Immature natural killer cell (primary cell): Measurements from ENCODE around the gene SLC4A2. TPM values are rescaled to one million over a fixed set of nuclear protein-coding genes. Genes with fewer than 3 reads are reported as not detected.

Source experiments
- DNase-seq, 3 donors: peaks; one replicate each; pipeline ENCODE4 v3.0.0; 2022; ENCODE audit warnings: mixed read lengths in 1 of 3
- H3K27ac Mint-ChIP-seq, 6 donors: one replicate each; pipeline ENCODE4 v1.8.0; 2020; ENCODE audit warnings: mixed read lengths in 6 of 6, mild to moderate bottlenecking in 5 of 6, inconsistent platforms in 4 of 6, moderate library complexity in 3 of 6
- H3K27me3 Mint-ChIP-seq, 3 donors: one replicate each; pipeline ENCODE4 v1.8.0; 2020 to 2021; ENCODE audit warnings: low read depth in 3 of 3, mild to moderate bottlenecking in 3 of 3, mixed read lengths in 3 of 3, moderate library complexity in 3 of 3, inconsistent platforms in 1 of 3
- H3K36me3 Mint-ChIP-seq, 3 donors: one replicate each; pipeline ENCODE4 v1.8.0; 2020; ENCODE audit warnings: mixed read lengths in 3 of 3, inconsistent platforms in 2 of 3, mild to moderate bottlenecking in 2 of 3
- H3K4me1 Mint-ChIP-seq, 2 donors: one replicate each; pipeline ENCODE4 v1.8.0; 2020; ENCODE audit warnings: inconsistent platforms in 2 of 2, mild to moderate bottlenecking in 2 of 2, mixed read lengths in 2 of 2, moderate library complexity in 1 of 2
- H3K4me3 Mint-ChIP-seq, 5 donors: one replicate each; pipeline ENCODE4 v1.8.0; 2020; ENCODE audit warnings: mild to moderate bottlenecking in 5 of 5, mixed read lengths in 5 of 5, inconsistent platforms in 3 of 5, moderate library complexity in 3 of 5
- H3K9me3 Mint-ChIP-seq, 6 donors: one replicate each; pipeline ENCODE4 v1.8.0; 2020; ENCODE audit warnings: mild to moderate bottlenecking in 6 of 6, mixed read lengths in 6 of 6, inconsistent platforms in 4 of 6, moderate library complexity in 3 of 6
- polyA plus RNA-seq, 3 donors: library from polyadenylated mRNA; unstranded; fragments of 300-500 nt; fragmentation: Illumina TruSeq; gene quantifications; one replicate each; pipeline ENCODE4 v1.2.3, GENCODE V29; 2021

Gene SLC4A2
- polyA plus RNA-seq, 3 donors from 2014 or later, result 6.7 to 19.8 (median 10.9) TPM

DNA sequence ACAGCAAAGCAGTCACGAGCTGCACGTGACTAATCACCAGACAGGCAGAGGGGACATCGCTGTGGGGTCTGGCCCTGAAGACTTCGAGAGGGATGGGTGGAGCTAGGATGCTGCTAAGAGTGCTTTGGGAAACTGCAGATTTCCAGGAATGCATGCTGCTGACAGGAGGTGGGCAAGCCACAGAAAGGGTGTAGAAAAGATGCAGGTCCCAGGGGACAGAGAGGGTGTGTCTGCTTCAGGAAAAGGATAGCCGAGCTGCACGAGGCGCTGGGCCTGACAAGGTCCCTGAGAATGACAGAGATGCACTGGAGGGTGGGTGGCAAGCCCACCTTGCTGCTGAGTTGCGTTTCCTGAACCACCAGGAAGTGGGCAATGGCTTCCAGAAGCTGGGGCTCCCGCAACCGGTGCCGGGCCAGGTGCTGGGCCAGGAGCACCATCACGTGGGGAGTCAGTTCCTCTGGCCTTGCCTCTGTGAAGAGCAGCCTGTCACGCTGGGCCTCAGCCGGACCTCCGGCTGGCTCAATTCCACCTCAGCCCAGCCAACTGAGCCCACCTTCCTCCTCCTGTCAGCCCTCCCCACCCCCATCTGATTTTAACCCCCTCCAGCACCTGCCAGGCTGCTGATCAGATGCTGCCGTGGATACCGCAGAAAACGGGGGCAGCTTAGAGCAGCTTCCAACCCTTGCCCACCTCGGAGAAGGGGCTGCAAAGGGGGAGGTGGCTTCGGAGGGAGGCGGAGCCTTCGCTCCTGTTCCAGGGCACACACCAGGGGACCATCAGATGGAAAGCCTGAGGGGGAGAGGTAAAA, 19.0 kb downstream of the SLC4A2 start:
- Mint-ChIP-seq H3K27ac (peak overlapping the region in 5 of 6 donors; percentile 40 to 88 (median 64)), H3K4me3 (peak overlapping the region; percentile 76 to 85 (median 82)), H3K4me1 (peaks cover 24 to 27% of the 10 kb centered on the region in 2 donors), H3K27me3 (peaks cover 0 to 7% (median 2%) of the 10 kb centered on the region in 3 donors), H3K36me3 (peaks cover 0 to 4% (median 0%) of the 10 kb centered on the region in 3 donors), H3K9me3 (no peaks in the 10 kb centered on the region)
- no peak for DNase-seq

DNA sequence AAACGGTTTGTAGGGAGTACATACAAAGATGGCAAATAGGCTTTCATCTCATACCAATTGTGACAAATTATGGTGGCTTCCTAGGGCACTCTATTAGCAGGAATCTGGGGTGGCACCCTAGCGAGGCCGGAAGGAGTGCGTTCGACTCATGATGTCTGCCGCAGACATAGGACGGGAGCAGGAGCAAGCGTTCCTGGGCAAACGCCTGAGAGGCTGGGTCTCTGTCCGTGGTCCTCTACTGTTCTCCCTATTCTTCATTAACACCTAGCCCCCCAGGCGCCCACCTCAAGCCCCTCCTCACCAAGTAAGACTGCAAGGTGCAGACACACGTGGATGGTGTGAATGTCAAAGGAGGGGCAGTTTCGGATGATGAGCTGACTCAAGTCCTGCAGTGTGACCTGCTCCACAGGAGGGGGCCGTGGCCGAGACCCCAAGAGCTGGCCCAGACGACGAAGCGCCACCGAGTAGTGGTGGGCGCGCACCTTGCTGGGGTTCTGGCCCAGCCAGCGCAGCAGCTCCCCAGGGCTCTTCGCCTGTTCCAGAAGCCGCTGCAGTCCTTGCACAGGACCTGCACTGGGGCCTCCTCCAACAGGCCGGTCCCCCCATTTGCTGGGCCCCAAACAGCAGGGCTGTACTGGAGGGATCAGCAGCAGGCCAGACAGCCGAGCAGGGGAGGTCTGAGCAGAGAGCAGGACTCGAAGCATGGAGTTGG, 20.0 kb downstream of the SLC4A2 start:
- Mint-ChIP-seq H3K4me3 (peak overlapping the region; percentile 82 to 88 (median 85)), H3K4me1 (peaks cover 29 to 35% of the 10 kb centered on the region in 2 donors)

DNA sequence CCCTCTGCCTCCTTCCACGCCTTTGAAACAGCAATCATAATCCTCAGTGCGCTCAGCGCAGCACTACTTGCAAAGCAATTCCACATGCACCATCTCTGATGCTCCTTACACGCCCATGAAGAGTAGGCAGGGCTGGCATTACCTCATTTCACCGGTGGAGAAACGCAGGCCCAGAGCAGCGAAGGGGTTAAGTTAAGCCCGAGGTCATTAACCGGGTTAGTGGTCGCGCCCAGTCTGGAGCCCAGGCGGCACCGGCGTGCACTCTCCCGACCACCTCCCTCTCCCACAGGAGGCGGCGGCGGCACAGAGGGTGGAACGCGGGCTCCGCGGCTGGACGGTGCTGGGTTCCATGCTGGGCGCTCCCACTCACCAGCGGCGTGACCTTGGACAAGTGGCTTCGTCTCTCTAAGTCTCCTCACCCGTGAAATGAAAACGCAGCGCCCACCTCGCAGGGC, 20.7 kb downstream of the SLC4A2 start:
- no peaks in the 10 kb centered on the region for H3K9me3 Mint-ChIP-seq
- peaks cover 33 to 39% of the 10 kb centered on the region in 2 donors for H3K4me1 Mint-ChIP-seq
- peak overlapping the region; percentile 82 to 88 (median 85) for H3K4me3 Mint-ChIP-seq
- H3K27me3 Mint-ChIP-seq, result peaks cover 0 to 14% (median 2%) of the 10 kb centered on the region in 3 donors
- DNase-seq, result no peak
- peak overlapping the region; percentile 53 to 84 (median 78) for H3K27ac Mint-ChIP-seq
- peaks cover 0 to 4% (median 0%) of the 10 kb centered on the region in 3 donors for H3K36me3 Mint-ChIP-seq

More for the DNA sequence above, 20.0 kb downstream of the SLC4A2 start:
- peak overlapping the region; percentile 23 to 88 (median 80) for H3K27ac Mint-ChIP-seq
- H3K9me3 Mint-ChIP-seq, result no peaks in the 10 kb centered on the region
- no peak for DNase-seq
- peaks cover 0 to 4% (median 0%) of the 10 kb centered on the region in 3 donors for H3K36me3 Mint-ChIP-seq
- H3K27me3 Mint-ChIP-seq, result peaks cover 0 to 11% (median 2%) of the 10 kb centered on the region in 3 donors

DNA sequence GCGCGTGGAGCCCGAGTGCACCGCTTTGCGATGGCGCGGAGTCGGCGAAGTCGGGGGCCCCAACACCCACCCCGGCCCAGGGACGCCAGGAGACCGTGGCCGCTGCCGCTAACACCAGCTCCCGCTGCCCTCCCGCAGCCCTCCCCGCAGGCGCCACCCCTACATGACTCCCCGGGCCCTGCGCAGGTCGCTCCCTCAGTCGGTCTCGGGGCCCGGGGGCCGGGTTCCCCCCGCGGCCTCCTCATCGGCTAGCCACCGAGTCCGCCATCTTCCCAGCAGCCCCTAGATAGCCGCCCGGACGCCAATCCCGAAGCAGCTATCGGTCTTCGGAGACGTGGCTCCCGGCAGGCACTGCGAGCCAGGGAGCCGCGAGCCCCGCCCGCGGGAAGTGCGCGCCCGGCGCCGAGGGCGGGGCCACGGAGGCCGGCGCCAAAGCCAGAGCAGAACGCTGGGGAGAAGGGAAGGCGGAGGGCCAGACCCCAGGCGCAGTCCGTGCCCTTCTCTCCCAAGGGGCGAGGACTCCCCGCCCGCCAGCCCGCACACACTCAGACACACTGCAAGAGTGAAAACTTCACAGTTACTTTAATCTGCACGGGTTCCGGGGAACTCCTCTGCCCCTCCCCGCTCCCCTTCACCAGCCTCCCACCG, 21.3 kb downstream of the SLC4A2 start, which contains the start of gene FASTK:
Gene FASTK, minus strand, starts transcription at position 288 of the 648 bp plus-strand sequence. Its CDS starts 43 bp downstream, at position 245.
- peak within 1 kb of the TSS; percentile 82 to 88 (median 85) for H3K4me3 Mint-ChIP-seq
- H3K4me1 Mint-ChIP-seq, result peaks cover 39 to 45% of the 10 kb centered on the region in 2 donors
- H3K9me3 Mint-ChIP-seq, result no peaks in the 10 kb centered on the region
- DNase-seq, result peak; percentile 88
- H3K36me3 Mint-ChIP-seq, result peaks cover 0 to 1% (median 0%) of the 10 kb centered on the region in 3 donors
- H3K27ac Mint-ChIP-seq, result peak within 1 kb of the TSS; percentile 53 to 84 (median 82)
- H3K27me3 Mint-ChIP-seq, result peaks cover 0 to 17% (median 2%) of the 10 kb centered on the region in 3 donors

DNA sequence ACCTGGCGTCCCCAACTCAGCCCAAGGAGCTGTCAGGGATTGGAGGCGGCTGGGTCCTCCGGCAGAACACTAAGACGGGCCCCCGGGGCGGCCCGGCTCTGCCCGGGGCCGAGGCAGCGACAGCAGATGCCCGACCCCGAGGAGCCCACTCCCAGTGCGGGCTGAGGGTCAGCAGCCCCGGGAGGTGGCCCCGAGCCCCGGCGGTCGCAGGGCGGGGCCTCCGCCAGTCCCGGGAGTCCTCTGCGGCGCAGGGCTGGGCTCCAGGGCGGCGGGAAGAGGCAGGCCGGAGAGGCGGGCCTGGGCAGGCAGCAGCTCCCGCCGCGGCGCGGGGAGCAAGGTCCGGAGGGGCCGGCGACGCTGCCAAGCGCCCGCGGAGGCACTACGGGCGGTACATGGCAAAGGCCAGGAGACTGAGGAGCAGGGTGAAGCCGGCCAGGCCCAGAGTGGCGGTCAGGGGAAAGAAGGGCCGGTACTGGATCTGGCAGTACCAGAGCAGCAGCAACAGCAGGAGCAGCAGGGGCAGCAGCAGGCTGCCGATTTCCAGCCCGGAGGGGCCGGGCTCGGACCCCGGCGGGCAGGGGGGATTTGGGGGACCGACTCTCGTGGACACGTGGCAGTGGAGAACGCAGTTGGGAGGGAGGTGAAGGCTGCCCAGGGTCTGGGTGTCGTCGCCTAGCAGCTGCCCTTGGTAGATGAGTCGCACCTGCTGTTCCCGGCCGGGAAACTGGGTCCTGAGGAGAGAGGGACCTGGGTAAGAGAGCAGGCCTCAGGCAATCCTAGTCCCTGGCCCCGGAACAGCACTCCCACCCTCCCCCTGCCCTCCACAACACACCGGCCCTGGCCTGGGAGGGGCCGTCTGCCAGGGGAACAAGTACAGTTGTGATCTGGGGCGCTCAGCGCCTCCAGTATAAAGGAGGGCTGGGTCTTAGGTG, 22.0 kb downstream of the SLC4A2 start:
- Mint-ChIP-seq H3K4me3 (peak overlapping the region; percentile 53 to 88 (median 83)), H3K27me3 (peaks cover 0 to 17% (median 2%) of the 10 kb centered on the region in 3 donors), H3K4me1 (peaks cover 42 to 47% of the 10 kb centered on the region in 2 donors), H3K27ac (peak overlapping the region in 5 of 6 donors; percentile 55 to 84 (median 81)), H3K9me3 (no peaks in the 10 kb centered on the region), H3K36me3 (no peaks in the 10 kb centered on the region)
- DNase-seq, result no peak

DNA sequence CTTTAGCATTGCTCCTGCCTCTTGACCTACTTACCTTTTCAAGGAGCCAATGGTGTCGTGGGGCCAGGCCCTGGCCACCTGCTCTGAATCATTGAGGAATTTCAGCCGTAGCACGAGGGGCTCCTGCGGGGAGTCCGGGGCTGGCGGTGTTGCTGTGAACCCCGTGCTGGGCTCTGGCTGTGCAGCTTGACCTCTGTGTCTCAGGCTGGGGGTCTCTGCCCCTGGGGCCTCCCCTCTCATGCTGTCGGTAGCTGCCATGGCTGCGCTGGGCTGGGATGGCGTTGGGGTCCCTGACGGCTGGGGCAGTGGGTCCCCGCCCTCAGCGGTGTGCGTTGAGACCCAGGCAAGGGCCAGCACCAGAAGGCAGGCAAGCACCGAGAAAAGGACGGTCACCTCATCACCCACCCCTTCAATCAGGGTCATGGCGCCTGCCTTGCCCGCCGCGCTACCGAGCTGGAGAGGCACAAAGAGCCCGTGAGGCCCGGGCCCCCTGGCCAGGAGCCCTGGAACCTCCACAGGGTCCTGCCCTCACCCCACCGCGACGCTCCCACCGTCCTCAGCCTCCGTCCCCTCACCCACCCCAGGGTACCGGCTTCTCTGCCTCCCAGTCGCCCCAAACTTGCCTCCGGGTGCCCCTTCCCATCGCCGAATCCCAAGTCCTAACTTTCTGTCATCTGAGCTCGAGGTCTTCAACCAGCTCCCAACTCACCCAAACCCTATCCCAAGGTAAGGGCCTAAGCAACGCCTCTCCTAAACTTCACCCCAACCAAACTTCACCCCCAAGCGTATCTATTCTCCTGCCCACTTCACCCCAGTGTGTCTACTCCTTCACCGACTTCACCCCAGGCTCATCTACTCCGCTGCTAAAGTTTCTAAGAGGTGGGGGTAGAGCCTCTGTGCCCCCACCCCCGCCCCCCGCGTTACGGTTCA, 23.0 kb downstream of the SLC4A2 start:
- Mint-ChIP-seq H3K27me3 (peaks cover 0 to 19% (median 4%) of the 10 kb centered on the region in 3 donors), H3K36me3 (no peaks in the 10 kb centered on the region), H3K27ac (peak overlapping the region; percentile 70 to 96 (median 93)), H3K4me1 (peaks cover 44 to 47% of the 10 kb centered on the region in 2 donors), H3K9me3 (no peaks in the 10 kb centered on the region), H3K4me3 (peak overlapping the region; percentile 81 to 92 (median 86))
- no peak for DNase-seq

DNA sequence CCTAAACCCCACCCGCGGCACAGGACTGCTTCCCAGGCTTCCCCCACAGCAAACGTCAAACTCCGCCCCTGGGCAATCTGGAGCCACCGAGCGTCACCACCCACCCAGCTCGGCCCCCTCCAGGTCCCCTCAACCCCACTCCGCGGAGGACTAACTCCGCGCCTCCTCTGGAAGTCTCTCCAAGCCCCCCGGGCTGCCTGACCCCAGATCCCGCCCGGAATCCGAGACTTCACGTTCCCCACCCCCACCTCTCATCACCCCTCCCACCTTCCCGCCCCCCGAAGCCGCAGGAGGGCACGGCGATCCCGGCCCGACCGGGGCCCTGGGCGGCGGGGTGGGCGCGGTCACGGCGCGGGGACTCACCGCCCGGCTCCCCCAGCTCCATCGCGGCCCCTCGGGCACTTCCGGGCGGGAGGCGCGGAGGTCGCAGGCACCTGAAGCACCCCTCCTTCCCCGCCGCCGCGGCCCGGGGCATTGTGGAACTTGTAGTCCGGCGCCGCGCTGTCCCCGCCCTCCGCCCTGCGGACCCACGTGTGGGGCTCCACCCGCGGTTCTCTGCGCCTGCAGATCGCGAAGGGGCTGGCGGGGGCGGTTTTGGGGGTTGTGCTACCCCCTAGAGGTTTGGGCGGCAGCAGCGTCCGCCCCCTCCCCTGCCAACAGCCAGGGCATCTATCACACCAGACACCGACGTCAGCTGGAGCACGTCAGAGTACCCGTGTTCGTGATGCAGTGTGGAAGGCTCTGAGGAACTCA, 23.9 kb downstream of the SLC4A2 start, which contains the start of gene TMUB1:
Gene TMUB1, minus strand, starts transcription at position 423 of the 753 bp plus-strand sequence. CDS start 930 bp downstream, outside the sequence.
- peak; percentile 89 to 90 (median 89) for DNase-seq
- Mint-ChIP-seq H3K27me3 (peaks cover 0 to 16% (median 8%) of the 10 kb centered on the region in 3 donors), H3K27ac (peak within 1 kb of the TSS; percentile 70 to 96 (median 96)), H3K4me3 (peak within 1 kb of the TSS; percentile 81 to 92 (median 86)), H3K36me3 (no peaks in the 10 kb centered on the region), H3K4me1 (peaks cover 46 to 49% of the 10 kb centered on the region in 2 donors), H3K9me3 (no peaks in the 10 kb centered on the region)

DNA sequence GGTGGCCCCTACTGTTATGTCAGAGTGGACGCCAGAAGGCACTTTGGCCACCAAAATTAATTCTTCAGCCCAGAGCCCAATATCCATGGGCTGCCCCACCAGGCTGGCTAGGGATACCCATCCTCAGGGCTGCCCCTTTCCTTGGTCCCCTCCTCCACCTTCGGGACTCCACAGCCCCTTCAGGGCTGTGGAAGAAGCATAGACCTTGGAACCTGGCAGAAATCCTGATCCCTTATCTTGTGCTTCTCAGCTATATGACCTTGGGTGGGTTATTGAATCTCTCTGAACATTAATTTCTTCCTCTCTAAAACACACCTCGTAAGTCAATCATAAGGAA, 24.4 kb downstream of the SLC4A2 start:
- no peak for DNase-seq
- peak overlapping the region in 5 of 6 donors; percentile 88 to 96 (median 92) for H3K27ac Mint-ChIP-seq
- peak overlapping the region; percentile 74 to 81 (median 81) for H3K4me3 Mint-ChIP-seq
- H3K36me3 Mint-ChIP-seq, result no peaks in the 10 kb centered on the region
- peaks cover 0 to 15% (median 8%) of the 10 kb centered on the region in 3 donors for H3K27me3 Mint-ChIP-seq
- H3K9me3 Mint-ChIP-seq, result no peaks in the 10 kb centered on the region
- H3K4me1 Mint-ChIP-seq, result peaks cover 49 to 51% of the 10 kb centered on the region in 2 donors

DNA sequence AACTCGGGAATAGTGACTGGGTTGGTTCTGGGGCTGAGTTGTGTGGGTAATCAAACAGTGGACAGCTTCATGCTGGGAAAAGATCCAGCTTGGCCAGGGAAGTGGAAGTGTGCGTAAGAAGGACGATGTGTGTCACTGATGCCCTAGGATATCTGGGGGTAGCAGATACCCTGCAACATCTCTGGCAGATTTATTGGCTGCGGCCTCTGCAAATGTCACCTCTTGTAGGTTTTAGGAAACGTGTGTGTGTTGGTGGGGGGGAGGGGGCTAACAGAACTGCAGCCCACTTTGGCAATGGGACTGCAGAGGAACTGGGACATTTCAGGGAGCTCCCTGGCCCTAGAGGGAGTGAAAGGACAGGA, 25.9 kb downstream of the SLC4A2 start:
- Mint-ChIP-seq H3K36me3 (no peaks in the 10 kb centered on the region), H3K4me3 (peak overlapping the region; percentile 76 to 89 (median 81)), H3K27me3 (peaks cover 2 to 13% (median 8%) of the 10 kb centered on the region in 3 donors), H3K9me3 (no peaks in the 10 kb centered on the region), H3K27ac (peak overlapping the region; percentile 49 to 96 (median 93)), H3K4me1 (peaks cover 48% of the 10 kb centered on the region in 2 donors)
- no peak for DNase-seq

DNA sequence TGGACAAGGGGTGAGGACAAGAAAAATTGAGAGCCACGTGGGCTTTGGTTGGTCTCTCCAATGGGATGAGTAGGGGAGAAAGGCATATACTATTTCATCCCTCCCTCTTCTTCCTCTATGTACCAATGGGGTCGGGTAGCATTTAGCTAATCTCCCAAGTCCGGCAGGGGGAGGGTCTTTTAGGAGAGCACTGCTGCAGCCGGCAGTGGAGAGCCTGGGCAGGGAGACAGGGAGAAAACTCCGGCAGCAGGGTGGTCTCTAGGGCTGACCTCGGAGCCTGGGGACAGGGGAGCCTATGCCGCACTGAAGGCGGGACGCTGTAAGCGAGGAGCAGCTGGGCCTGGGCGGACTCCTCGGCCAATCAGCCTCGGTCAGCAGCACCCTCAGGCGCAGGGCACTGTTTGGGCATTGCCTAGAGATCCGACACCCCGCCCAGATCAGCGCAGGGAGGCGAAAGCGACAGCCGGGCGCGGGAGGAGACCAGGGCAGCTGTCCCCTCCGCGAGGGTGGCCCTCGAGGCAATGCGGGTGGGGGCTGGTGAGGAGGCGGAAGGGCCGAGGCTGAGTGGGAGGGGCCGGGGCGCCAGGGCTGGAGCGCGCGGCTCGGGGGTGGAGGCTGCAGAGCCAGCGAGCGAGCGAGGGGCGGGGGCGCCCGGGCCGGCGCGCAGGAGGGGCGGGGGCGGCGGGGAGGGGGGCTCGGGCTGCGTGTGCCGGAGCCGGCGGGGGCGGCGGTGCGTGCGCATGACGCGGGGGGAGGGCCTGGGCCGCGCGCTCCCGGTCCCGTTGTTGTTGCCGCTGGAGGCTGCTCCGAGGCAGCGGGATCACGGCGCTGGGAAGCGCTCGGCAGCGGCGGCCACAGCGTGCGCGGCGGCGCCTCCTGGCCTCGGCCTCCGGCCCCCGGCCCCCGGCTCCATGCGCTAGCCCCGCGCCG, 26.6 kb downstream of the SLC4A2 start, which contains the start of gene AGAP3:
Gene AGAP3, plus strand, starts transcription at position 785 of the 930 bp plus-strand sequence. CDS start 267 bp downstream, outside the sequence.
- H3K9me3 Mint-ChIP-seq, result no peaks in the 10 kb centered on the region
- peak within 1 kb of the TSS; percentile 69 to 96 (median 94) for H3K27ac Mint-ChIP-seq
- H3K27me3 Mint-ChIP-seq, result peaks cover 3 to 16% (median 8%) of the 10 kb centered on the region in 3 donors
- H3K36me3 Mint-ChIP-seq, result no peaks in the 10 kb centered on the region
- H3K4me3 Mint-ChIP-seq, result peak within 1 kb of the TSS; percentile 88 to 95 (median 89)
- DNase-seq, result peak; percentile 64 to 67 (median 65)
- peaks cover 48% of the 10 kb centered on the region in 2 donors for H3K4me1 Mint-ChIP-seq
